Loucy (cell line): ENCODE results near the gene TRAPPC2L.

Experiments
- H2AFZ ChIP-seq: fragments of 200-600 bp; sonication (generic); 2 replicates; pipeline ENCODE4 v1.6.0; 2016; ENCODE audit warnings: antibody characterized with exemption, mild to moderate bottlenecking, low read length, moderate library complexity
- H3F3A ChIP-seq: fragments of 200-600 bp; 2 replicates; pipeline ENCODE4 v1.6.0; 2016; ENCODE audit warnings: antibody characterized with exemption, low read depth, mild to moderate bottlenecking
- H3K27me3 ChIP-seq: fragments of 200-600 bp; sonication (generic); 2 replicates; pipeline ENCODE4 v1.6.1; 2014; ENCODE audit warnings: low read length, mild to moderate bottlenecking; ENCODE audit not compliant: insufficient read depth, poor library complexity, severe bottlenecking
- H3K36me3 ChIP-seq: fragments of 200-600 bp; sonication (generic); 2 replicates; pipeline ENCODE4 v1.6.1; 2016; ENCODE audit warnings: low read length; ENCODE audit not compliant: insufficient read depth
- H3K4me1 ChIP-seq: fragments of 200-600 bp; sonication (generic); 2 replicates; pipeline ENCODE4 v1.5.1; 2014; ENCODE audit warnings: low read length, mild to moderate bottlenecking; ENCODE audit not compliant: insufficient read depth, poor library complexity, severe bottlenecking
- H3K4me2 ChIP-seq: fragments of 200-600 bp; sonication (generic); 2 replicates; pipeline ENCODE4 v1.6.0; 2014; ENCODE audit warnings: antibody characterized with exemption, low read length, low read depth, mild to moderate bottlenecking; ENCODE audit not compliant: poor library complexity, severe bottlenecking
- H3K4me3 ChIP-seq: fragments of 200-600 bp; sonication (generic); 2 replicates; pipeline ENCODE4 v1.5.1; 2014; ENCODE audit warnings: low read length, mild to moderate bottlenecking, mixed read lengths; ENCODE audit not compliant: poor library complexity, severe bottlenecking
- H3K79me2 ChIP-seq: fragments of 200-600 bp; sonication (generic); 2 replicates; pipeline ENCODE4 v1.6.1; 2014; ENCODE audit warnings: low read length; ENCODE audit not compliant: insufficient read depth
- H3K9ac ChIP-seq: fragments of 200-600 bp; sonication (generic); 2 replicates; pipeline ENCODE4 v1.6.0; 2014; ENCODE audit warnings: mild to moderate bottlenecking, low read depth, low read length, moderate library complexity; ENCODE audit not compliant: poor library complexity, severe bottlenecking
- H3K9me2 ChIP-seq: fragments of 200-600 bp; sonication (generic); replicated peaks from 2 replicates; pipeline ENCODE4 v1.6.1; 2016; ENCODE audit warnings: low read depth, low read length, mixed read lengths
- H3K9me3 ChIP-seq: fragments of 200-600 bp; sonication (generic); 2 replicates; pipeline ENCODE4 v1.6.1; 2014; ENCODE audit warnings: mild to moderate bottlenecking, antibody characterized with exemption, low read length, low read depth; ENCODE audit not compliant: insufficient read depth
- H4K20me1 ChIP-seq: fragments of 200-600 bp; sonication (generic); 2 replicates; pipeline ENCODE4 v1.6.0; 2014; ENCODE audit warnings: antibody characterized with exemption, low read length, mild to moderate bottlenecking; ENCODE audit not compliant: insufficient read depth, poor library complexity, severe bottlenecking
- CTCF ChIP-seq: fragments of 200-600 bp; sonication (generic); conservative IDR thresholded peaks from 2 replicates; pipeline ENCODE4 v1.5.1; 2014; ENCODE audit warnings: mild to moderate bottlenecking, antibody characterized with exemption, low read length
- EZH2phosphoT487 ChIP-seq: fragments of 200-600 bp; IDR thresholded peaks from 2 replicates; pipeline ENCODE4 v1.6.1; 2018; ENCODE audit warnings: antibody characterized with exemption, mild to moderate bottlenecking, moderate library complexity, borderline replicate concordance

TRAPPC2L gene

GRCh38 chr16:88874938-88875599 is 18.1 kb downstream of the TRAPPC2L start:
- no peak for TF ChIP-seq EZH2phosphoT487
- no peak for TF ChIP-seq CTCF
- Histone ChIP-seq H3K36me3 (peaks cover 23% of the 10 kb centered on the region; the same call in 1 of the 2 replicates), H3F3A (no peaks in the 10 kb centered on the region), H3K79me2 (no peaks in the 10 kb centered on the region), H3K4me3 (no peak overlapping the region), H3K9me3 (no peaks in the 10 kb centered on the region), H2AFZ (no peak overlapping the region), H3K9ac (no peak overlapping the region), H3K27me3 (no peaks in the 10 kb centered on the region), H4K20me1 (no peaks in the 10 kb centered on the region), H3K4me1 (no peaks in the 10 kb centered on the region), H3K4me2 (no peak overlapping the region), H3K9me2 (no peaks in the 10 kb centered on the region)

GRCh38 chr16:88875703-88876234 is 18.8 kb downstream of the TRAPPC2L start:
- Histone ChIP-seq H3F3A (no peaks in the 10 kb centered on the region), H3K4me2 (no peak overlapping the region), H2AFZ (no peak overlapping the region), H3K36me3 (peaks cover 24% of the 10 kb centered on the region; the same call in 1 of the 2 replicates), H3K9me2 (no peaks in the 10 kb centered on the region), H3K27me3 (no peaks in the 10 kb centered on the region), H3K9ac (no peak overlapping the region), H3K79me2 (no peaks in the 10 kb centered on the region), H3K4me3 (no peak overlapping the region), H3K4me1 (no peaks in the 10 kb centered on the region), H3K9me3 (no peaks in the 10 kb centered on the region), H4K20me1 (no peaks in the 10 kb centered on the region)
- TF ChIP-seq EZH2phosphoT487 = no peak

DNA sequence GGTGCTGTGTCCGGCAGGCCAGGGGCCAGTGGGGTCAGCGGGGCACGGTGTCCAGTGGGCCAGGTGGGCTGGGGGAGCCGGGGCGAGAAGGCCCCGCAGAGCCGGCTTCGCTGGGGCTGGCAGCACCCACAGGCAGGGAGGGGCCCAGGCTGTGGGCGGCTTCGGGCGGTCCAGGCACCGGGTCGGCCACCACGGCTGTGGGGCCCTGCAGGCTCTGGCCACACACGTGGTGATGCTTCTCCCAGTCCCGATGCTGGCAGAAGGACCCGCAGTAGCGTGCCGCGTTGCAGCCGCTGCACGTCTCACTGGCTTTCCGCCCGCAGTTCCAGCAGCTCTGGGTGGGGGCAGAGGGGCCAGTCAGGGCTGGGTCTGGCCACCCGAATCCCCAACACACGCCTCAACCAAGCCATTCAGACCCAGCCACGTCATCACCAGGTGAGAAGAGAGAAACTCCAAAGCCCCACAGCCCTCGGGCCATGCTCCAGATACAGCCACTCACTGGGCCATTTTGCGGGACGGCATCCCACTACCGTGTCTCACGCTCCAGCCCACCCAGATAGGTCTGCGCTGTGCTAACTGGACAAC is 20.1 kb downstream of the TRAPPC2L start:
- Histone ChIP-seq H3K9me3 (no peaks in the 10 kb centered on the region), H3K27me3 (no peaks in the 10 kb centered on the region), H3K4me1 (no peaks in the 10 kb centered on the region), H4K20me1 (no peaks in the 10 kb centered on the region), H3K79me2 (no peaks in the 10 kb centered on the region), H3K4me3 (no peak overlapping the region), H2AFZ (no peak overlapping the region), H3K9ac (no peak overlapping the region), H3K36me3 (peaks cover 29% of the 10 kb centered on the region; the same call in 1 of the 2 replicates), H3F3A (no peaks in the 10 kb centered on the region), H3K9me2 (no peaks in the 10 kb centered on the region), H3K4me2 (no peak overlapping the region)
- TF ChIP-seq EZH2phosphoT487 = no peak
- TF ChIP-seq CTCF = no peak
